GM04504 (cell line): ENCODE measurements around the gene MCM9.
A peak's percentile ranks its signal among the peaks of the same experiment; 100 is the strongest.
"Not testable (repeated sequence)": the region's sequence is repeated elsewhere in the genome, so short reads cannot be mapped to it uniquely, and the experiment has no call there.

ENCODE experiments used
- DNase-seq: peaks from one replicate; pipeline ENCODE4 v3.0.0-alpha.2; 2012; ENCODE audit warnings: low read depth

MCM9 gene

DNA sequence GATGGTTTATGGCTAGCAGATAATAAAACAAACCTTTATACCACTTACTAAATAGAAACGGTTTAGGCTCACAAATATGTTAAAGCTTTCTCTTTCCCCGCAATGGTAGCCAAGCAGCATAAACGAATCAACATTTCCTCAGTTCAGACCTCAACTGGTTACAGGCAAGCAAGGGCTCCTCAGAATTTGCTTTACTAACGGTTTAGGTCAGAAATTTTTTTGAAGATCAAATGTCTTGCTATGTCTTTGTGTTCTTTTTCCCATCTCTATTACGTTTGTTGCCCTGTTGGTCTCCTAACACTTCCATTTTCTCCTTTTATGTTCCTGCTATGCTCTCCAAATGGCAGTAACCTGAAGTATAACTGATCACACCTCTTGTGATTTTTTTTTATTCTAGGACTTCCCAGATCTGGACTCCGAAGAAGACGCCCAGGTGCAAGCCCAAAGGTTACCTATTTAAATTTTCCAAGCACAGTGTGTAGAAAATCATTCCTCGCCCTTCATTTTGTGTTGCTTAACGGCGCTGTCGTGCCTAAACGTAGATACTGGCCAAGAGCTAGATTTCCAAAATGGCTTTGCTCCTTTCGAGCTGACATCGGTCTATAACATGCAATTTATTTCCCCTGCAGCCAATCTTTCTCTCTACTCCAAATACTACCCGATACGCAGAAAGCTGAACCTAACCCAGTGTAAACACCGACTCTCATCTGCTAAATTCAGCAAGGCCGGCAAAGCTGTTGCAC is 41.7 kb downstream of the MCM9 start:
- DNase-seq, result no peak

DNA sequence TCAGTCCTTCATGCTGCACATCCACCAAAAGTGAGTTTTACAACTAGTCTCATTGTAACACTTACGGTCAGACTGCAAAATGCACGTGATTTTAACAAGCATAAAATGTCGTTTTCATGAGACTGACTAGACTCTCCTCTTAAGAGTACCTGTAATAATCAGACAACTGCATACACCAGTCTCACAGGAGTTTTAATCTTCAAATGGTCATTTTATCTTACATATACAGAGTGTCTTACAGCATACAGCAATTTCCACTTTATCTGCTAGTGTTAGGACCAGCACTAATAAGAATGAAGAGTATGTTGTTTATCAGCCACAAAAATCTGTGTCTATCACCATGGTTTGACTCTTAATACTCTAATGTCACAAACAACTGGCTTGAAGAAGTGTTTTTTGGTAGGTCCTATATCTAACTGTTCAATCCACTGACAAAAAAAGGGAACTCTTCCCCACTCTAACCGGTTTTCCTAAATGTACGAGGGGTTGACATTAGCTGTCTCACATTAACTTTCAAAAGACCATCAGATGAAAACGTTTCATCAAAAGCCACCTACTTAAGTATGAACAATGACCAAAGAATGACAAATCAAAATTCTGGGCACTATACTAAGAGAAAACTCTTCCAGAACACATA is 42.5 kb downstream of the MCM9 start:
- no peak for DNase-seq

DNA sequence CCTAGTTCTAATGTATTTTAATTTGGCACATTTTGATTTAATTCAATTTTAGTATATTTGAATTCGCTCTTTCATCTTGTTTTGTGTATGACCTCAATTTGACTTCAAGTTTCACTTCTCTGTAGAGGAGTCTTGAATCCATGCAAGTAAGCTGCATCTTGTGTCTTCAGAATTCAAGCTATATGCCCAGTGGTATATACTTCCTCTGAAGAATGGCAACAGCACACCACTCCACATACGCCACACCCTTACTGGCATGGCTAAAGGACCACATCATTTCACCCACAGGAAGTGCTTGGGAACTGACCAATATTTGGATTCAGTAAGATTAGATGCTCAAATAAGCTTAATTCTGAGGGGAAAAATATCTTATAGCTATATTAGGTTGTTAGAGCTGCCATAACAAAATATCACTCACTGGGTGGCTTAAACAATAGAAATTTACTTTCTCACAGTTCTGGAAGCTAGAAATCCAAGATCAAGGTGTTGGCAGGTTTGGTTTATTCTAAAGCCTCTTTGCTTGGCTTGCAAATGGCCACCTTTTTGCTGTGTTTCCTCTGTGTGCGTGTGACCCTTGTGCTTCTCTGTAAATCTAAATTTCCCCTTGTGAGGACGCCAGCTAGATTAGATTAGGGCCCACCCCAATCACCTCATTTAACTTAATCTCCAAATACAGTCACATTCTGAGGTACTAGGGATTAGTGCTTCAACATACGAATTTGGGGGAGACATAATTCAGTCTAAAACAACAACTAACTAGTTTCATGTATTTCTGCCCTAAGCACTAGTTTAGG is 43.8 kb downstream of the MCM9 start:
- no peak for DNase-seq

DNA sequence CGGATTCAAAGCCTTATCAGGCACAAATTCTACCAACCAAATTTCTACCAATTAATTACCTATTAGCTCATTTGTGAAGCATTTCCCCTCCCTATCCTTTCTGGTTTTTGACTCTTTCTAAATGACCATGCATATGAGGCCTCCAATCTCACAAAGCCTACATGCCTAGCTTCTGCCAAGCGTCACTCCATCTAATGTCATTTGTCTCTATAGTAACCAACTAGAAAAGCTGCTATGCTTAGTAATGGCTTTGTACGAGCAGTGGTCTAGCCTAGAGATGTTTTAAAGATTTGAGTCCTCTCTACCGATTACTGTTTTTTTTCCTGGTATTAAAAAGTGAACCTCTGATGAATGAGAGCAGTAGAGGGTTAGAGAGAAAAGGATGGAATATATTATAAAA is 45.8 kb downstream of the MCM9 start:
- no peak for DNase-seq

DNA sequence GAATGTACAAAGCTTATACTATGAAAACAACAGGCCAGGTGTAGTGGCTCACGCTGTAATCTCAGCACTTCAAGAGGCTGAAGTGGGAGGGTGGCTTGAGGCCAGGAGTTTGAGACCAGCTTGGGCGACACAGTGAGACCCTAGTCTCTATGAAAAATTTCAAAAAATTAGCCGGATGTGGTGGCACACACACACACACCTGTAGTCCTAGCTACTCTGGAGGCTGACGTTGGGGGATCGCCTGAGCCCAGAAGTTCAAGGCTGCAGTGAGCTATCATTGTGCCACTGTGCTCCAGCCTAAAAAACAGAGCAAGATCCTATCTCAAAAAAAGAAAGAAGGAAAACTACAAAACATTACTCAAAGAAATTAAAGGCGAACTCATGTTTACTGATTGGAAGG is 48.3 kb downstream of the MCM9 start:
- no peak for DNase-seq

DNA sequence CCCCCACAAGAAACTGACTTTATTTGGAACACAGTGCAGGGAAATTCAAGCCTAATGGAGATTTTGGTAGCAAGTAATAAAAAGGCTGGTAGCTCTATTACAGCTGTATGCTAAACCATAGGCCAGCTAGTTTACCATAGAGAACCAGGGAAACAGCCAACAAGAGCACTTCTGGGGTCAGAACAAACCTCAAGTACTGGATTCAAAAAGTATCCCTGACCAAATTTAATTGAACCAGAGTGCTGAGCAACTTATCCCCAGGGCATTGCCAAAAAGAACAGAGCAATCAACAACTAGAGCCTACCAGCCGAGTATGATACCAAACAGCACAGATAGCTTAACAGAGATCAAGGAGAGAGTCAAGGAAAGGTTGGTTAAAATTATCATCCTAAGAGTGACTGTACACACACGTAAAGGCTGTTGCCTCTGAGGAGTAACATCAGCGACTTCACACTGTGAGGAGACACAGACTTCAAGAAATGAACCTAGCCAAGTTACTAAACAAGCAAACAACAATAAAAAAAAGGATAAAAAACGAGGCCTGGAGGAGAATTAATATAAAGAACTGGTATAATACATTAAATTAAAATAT is 52.5 kb downstream of the MCM9 start:
- DNase-seq, result no peak

DNA sequence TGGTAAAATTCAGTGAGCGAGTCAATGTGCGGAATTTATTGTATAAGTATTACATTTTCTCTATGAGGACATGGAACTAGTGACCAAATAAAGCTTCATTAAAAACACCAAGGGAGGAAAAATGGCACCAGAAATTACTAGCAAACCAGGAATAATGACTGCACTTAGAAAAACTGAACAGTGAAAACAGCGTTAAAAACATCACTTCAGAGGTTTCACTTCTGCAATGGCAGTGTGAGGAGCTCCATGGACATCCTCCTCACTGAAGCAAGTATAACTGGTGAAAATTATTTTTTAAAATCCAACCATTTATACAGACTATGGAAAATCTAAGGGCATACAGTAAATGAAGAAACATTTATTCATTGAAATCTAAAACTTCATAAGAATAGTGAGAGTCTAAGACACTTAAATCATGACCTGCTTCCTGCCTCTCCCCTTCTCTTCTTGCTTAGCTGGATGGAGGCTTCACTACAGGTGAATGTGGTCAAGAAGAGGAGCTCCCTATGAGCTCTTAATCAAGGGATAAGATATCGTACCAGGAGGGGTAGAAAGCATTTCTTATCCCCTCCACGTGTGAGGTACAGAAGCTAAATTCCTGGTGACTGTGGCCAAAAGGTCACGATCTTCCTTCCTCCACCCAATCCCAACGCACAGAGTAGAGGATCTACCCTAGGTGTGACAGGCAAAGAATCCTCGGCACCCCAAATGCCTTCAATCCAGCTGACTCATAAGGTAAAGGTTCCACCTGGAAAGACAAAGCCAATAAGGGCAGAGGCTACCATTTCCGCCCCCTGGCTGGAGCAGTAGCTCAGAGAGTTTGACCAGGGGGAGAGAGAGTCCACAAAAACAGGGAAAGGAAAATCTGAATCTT is 53.3 kb downstream of the MCM9 start:
- no peak for DNase-seq

DNA sequence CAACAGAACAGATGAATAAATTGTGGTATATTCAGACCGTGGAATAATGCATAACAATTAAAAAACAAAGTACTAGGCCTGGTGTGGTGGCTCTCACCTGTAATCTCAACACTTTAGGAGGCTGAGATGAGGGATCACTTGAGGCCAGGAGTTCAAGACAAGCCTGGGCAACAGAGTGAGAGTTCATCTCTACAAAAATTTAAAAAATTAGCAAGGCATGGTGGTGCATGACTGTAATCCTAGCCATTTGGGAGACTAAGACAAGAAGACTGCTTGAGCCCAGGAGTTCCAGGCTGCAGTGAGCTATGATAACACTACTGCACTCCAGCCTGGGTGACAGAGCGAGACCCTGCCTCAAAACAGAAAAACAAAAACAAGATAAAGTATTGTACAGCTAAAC is 57.2 kb downstream of the MCM9 start:
- no peak for DNase-seq

DNA sequence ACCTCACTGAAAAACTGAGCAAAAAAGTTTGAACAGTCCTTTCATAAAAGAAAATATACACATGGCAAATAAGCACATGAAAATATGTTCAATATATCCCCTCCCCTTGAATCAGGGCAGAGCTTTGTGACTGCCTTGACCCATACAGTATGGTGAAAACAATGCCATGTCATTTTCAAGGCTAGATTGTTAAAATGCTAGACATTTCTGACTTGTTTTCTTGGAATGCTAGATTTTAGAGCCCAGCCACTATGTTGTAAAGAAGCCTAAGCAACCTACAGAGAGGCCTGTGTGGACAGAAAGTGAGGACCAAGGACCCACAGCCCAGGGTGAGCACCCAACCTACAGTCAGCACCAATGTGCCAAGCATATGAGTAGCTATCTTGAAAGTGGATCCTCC is 58.1 kb downstream of the MCM9 start:
- peak; percentile 11 for DNase-seq

DNA sequence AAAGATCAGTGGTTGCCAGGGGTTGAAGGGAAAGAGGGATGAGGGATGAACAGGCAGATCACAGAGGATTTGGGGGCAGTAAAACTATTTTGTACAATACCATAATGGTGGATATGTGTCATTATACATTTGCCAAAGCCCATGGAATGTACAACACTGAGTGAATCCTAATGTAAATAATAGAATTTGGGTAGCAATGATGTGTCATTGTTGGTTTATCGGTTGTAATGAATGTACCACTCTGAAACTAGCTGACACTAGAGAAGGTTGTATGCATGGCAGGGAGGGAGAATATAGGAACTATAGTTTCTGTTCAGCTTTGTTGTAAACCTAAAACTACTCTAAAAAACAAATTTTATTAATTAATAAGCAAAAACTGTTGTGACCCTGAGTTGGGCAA is 58.8 kb downstream of the MCM9 start:
- no peak for DNase-seq

DNA sequence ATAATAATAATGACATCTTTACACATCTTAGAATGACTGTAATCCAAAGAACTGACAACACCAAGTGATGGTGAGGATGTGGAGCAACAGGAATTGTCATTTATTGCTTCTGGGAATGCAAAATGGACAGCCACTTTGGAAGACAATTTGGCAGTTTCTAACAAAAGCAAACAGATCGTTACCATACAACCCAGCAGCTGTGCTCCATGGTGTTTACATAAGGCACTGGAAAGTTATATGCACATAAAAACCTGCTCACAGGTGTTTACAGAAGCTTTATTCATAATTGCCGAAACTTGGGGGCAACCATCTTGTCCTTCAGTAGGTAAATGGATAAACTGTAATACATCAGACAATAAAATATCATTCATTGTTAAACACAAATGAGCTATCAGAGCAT is 59.3 kb downstream of the MCM9 start:
- DNase-seq, result no peak

DNA sequence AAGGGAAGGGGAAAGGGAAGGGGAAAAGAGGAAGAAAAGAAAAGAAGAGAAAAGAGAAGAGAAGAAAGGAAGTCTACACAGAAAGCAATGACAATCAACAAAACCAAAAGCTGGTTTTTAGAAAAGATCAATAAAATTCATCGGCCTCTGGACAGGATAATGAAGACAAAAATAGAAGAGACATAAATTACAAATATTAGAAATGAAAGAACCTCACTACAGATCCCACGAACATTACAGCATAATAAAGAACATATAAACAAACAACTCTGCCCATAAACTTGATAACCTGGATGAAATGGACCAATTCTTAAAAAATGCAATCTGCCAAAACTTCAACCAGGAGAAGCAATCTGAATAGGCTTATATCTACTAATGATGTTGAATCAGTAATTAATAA is 61.7 kb downstream of the MCM9 start:
- DNase-seq, result no peak

DNA sequence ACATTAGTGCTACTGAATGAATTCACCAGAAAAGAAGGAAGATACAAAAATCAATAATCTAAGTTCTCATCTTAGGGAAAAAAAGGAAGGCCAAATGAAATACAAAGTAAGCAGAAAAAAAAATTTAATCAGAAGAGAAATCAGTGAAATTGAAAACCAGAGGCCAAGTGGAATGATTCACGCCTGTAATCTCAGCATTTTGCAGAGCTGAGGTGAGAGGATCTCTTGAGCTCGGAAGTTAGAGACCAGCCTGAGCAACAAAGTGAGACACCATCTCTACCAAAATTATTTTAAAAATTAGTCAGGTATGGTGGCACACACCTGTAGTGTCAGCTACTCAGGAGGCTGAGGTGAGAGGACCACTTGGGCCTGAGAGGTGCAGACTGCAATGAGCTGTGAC is 62.2 kb downstream of the MCM9 start:
- no peak for DNase-seq

DNA sequence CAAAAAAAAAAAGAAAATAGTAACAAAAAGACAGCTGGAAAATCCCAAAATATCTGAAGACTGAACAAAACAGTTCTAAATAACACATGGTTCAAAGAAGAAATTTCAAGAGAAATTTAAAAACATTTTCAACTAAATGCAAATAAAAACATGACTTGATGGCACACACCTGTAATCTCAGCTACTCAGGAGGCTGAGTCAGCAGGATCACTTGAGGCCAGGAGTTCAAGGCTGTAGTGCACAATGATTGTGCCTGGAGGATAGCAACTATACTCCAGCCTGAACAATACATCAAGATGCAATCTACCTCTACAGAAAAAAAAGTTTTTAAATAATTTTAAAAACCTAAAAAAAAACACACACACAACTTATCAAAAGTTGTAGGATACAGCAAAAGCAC is 62.6 kb downstream of the MCM9 start:
- no peak for DNase-seq

DNA sequence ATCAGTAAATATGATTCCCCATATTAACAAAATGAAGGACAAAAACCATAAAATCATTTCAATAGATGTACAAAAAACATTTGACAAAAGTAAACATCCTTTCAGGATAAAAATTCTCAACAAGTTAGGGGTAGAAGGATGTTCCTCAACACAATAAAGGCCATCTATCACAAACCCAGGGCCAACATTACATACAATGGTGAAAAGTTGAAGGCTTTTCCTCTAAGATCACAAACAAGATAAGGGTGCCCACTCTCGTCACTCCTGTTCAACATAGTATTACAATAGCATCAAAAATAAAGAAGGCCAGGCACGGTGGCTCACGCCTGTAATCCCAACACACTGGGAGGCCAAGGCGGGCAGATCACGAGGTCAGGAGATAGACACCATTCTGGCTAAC is 63.6 kb downstream of the MCM9 start:
- DNase-seq, result no peak

DNA sequence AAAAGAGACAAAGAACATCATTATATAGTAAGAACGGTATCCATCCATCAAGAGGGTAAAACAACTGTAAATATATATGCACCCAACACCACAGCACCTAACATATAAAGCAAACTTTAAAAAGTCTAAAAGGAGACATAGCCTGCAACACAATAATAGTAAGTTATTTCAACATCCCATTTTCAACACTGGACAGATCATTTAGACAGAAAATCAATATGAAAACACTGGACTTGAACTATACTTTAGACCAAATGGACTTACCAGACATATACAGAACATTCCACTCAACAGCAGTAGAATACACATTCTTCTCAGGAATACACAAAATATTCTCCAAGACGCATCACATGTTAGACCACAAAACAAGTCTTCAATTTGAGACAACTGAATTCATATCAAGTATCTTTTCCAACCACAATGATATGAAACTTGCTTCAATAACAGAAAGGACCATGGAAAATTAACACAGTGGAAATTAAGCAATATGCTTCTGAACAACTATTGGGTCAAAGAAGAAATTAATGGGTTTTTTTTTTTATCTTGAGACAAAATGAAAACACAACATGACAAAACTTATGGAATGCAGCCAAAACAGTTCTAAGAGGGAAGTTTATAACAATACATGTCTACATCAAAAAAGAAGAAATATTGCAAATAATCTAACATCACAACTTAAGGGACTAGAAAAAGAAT is 64.9 kb downstream of the MCM9 start:
- no peak for DNase-seq

DNA sequence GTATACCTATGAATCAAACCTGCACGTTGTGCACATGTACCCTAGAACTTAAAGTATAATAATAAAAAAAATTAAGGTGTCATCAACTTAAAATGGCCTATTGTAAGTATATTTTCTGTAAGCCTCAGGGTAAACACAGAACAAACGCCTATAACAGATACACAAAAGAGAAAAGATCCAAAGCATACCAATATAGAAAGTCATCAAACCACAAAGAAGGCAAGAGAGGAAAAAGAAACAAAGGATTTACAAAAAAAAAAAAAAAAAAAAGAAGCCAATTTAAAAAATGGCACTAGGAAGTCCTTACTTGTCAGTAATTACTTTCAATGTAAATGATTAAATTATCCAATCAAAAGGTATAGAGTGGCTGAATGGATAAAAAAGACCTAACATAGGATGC is 65.6 kb downstream of the MCM9 start:
- no peak for DNase-seq

DNA sequence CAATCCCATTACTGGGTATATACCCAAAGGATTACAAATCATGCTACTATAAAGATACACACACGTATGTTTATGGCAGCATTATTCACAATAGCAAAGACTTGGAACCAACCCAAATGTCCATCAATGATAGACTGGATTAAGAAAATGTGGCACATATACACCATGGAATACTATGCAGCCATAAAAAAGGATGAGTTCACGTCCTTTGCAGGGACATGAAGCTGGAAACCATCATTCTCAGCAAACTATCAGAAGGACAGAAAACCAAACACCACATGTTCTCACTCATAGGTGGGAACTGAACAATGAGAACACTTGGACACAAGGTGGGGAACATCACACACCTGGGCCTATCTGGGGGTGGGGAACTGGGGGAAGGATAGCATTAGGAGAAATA is 66.1 kb downstream of the MCM9 start:
- DNase-seq, result not testable (repeated sequence)

DNA sequence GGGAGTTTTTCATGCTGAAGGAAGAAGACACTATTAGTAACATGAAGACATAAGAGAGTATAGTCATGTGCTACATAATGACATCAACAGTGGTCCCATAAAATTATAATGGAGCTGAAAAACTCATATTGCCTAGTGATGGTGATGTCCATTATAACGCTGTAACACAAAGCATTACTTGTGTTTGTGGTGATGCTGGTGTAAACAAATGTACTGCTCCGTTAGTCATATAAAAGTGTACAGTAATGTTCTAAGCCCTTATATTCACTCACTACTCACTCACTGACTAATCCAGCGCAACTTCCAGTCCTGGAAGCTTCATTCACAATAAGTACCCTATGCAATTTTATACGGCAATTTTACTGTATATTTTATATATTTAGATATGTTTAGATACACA is 67.8 kb downstream of the MCM9 start:
- no peak for DNase-seq

DNA sequence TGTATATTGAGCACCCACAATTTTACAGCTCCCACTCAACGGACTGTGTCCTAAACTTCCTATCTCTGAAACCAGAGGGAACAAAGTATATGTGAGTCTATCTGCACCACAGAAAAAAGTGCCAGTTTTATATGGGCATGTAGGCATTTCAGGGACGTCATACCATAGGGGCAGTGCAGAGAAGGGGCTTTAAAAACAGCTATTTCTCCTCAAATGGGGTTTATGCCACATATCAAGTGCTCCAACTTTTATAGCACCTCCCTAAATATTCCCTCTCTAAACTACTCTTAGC is 69.9 kb downstream of the MCM9 start:
- DNase-seq, result no peak

DNA sequence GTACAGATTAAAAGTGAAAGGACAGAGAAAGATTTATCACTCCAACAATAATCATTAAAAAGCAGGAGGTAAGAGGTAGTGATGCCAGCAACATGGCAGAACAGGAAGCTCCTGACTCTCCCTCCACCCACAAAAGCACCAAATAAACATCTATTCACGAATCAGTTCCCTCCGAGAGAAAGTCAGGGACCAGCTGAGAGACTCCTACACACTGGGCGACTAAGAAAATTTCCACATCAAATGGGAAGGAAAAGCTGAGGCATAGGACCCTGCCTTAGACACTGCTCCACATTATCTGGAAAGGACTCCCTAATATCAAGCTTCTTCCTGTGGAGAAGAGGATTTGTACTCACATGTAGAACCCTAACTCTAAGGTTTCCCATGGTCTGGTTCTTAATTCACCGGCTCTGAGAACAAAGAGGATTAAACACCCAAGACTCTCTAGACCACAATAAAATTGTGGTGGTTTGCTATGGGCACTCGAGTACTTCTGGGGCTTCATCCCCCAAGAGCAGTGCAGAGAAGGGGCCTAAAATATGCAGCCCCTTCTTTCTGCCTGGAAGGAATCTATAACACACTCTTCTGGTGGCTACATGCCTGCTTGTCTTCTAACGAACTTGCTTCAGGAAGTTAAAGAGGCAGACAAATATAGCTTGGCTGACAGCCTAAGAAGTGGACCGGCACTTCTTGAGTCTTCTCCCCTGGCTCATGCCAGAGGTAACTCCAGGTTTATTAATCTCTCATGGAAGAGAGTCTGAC is 70.4 kb downstream of the MCM9 start:
- no peak for DNase-seq
